Retinal pigment epithelial cell (primary cell): ENCODE measurements around the gene ZNF750.

Experiments used
- DNase-seq: peaks from one replicate; pipeline ENCODE4 v3.0.0-alpha.2; 2010; ENCODE audit warnings: low read depth
- H3K4me3 ChIP-seq: 2 replicates; pipeline ENCODE4 v1.5.1; 2011; ENCODE audit warnings: mild to moderate bottlenecking, low read length, control low read depth, moderate library complexity
- TF ChIP-seq, protein P1 (sequence below): conservative IDR thresholded peaks from 2 replicates; pipeline ENCODE4 v1.5.1; 2011; ENCODE audit warnings: low read depth, low read length, control low read depth, inconsistent platforms

ZNF750 gene

GRCh38 chr17:82837586-82838320, 2.1 kb downstream of the ZNF750 start:
- no peak for DNase-seq
- H3K4me3 ChIP-seq: no peak overlapping the region
- TF ChIP-seq, protein P1, sequence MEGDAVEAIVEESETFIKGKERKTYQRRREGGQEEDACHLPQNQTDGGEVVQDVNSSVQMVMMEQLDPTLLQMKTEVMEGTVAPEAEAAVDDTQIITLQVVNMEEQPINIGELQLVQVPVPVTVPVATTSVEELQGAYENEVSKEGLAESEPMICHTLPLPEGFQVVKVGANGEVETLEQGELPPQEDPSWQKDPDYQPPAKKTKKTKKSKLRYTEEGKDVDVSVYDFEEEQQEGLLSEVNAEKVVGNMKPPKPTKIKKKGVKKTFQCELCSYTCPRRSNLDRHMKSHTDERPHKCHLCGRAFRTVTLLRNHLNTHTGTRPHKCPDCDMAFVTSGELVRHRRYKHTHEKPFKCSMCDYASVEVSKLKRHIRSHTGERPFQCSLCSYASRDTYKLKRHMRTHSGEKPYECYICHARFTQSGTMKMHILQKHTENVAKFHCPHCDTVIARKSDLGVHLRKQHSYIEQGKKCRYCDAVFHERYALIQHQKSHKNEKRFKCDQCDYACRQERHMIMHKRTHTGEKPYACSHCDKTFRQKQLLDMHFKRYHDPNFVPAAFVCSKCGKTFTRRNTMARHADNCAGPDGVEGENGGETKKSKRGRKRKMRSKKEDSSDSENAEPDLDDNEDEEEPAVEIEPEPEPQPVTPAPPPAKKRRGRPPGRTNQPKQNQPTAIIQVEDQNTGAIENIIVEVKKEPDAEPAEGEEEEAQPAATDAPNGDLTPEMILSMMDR: no peak

DNA sequence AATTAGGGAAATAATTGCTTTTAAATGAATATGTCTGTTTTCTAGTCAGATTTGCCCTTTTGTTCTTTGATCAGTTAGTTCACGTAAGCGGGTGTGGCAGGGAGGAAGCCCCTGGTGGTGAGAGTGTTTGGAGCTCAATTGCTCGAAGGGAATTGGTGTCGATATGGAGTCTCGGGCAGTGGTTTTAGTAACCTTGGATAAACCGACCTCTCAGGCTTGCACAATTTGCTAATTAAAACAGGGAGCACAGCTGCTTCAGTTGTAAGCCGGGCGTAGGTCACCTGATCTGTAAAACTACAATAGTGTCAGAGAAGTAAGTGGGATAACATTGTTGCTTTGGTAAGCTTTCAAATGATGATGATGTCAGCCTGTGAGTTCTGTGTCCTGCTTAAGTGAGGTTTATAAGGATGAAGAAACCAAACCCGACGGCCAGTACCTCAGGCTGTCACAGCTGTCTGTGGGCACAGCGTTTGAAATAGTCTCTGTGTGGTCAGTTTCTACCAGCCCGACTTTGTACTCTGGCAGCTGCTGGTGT, 2.9 kb downstream of the ZNF750 start:
- TF ChIP-seq, protein P1: peak; percentile 38
- no peak overlapping the region for H3K4me3 ChIP-seq
- peak; percentile 25 for DNase-seq

DNA sequence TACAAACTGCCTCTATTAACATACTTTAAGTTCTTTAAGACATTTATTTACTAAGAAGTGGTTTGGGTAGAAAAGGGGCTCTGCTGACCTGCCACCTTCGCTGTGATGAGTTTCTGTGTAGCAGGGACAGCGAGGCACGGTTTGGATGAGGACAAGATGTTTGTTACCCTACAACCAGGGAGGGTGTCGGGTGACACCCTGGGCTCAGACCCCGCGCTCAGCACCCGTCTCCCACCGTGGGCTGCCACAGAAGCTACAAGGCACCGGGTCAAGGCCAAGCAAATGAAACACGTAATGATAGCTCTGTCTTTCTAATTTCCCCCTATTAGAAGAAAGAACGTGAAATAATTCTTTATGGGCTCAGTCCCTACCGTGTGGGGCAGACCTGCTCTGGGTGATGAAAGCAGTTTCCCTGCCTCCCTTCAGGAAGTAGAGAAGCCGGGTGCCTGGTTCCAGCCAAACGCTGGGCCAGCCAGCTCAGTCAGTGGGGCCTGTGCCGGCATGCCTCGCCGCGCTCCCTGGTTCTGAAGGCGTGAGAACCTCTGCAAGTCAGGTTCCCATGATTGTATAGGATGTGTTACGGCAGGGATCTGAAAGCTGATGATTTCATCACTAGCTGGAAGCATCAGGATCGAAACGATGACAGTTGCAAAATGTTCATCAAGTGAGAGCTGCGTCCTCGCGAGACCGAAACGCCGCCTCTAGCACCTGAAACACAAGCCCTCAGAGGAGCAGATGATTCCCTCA, 3.9 kb downstream of the ZNF750 start:
- no peak for DNase-seq
- TF ChIP-seq, protein P1: no peak
- H3K4me3 ChIP-seq: no peak overlapping the region

- TF ChIP-seq, protein P1: no peak
- DNase-seq: no peak
- H3K4me3 ChIP-seq: no peak overlapping the region
These were observed 4.7 kb downstream of the ZNF750 start for GRCh38 chr17:82835122-82835521.

DNA sequence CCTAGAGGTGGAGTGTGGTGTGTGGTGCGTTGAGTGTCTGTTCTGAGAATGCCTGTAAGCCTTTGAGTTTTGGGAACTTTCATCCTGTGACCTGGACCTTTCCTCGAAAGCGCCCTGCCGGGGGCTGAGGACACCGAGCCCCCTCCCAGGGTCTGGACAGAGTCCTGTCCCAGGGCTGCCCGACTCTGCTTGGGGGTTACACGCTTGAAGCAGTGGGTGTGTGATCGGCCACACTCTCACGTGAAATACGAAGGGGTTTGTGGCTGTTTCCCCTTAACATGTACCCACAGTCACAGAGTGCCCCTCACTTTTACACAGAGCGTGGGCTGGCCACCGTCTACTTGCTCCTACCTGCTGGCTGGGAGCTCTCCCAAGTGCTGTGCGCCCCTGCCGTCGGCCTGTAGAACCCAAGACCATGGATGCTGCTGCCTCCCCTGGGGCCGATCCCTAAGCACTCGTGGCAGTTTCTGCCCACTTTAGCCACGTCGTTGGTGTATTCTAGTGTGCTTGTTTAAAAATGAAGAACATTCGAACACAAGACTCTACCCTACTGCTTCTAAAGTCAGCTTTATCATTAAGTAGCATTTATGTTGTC, 6.8 kb downstream of the ZNF750 start:
- TF ChIP-seq, protein P1: no peak
- no peak overlapping the region for H3K4me3 ChIP-seq
- no peak for DNase-seq

- TF ChIP-seq, protein P1: no peak
- no peak overlapping the region for H3K4me3 ChIP-seq
- DNase-seq: no peak
These were observed 7.4 kb downstream of the ZNF750 start for GRCh38 chr17:82832411-82832810.

- no peak overlapping the region for H3K4me3 ChIP-seq
- TF ChIP-seq, protein P1: no peak
- DNase-seq: no peak
These were observed 8.0 kb downstream of the ZNF750 start for GRCh38 chr17:82831818-82832200.
